Stimulated activated CD8-positive, alpha-beta memory T cell treated with anti-CD3 and anti-CD28 coated beads, Interleukin-15, amount 100 ng/mL, for 24 hours (primary cell): ENCODE data around the gene TMEM208.
A peak's percentile ranks its signal among the peaks of the same experiment; 100 is the strongest.

ENCODE experiments used
- DNase-seq: peaks from one replicate; pipeline ENCODE4 v3.0.0-alpha.2; 2020; ENCODE audit warnings: low read depth

The TMEM208 gene

GRCh38 chr16:67226804-67227566 lies at the start of gene TMEM208:
Gene TMEM208, plus strand, starts transcription at chr16:67227130. Its CDS starts 89 bp downstream, at chr16:67227219.
- peak; percentile 98 for DNase-seq

DNA sequence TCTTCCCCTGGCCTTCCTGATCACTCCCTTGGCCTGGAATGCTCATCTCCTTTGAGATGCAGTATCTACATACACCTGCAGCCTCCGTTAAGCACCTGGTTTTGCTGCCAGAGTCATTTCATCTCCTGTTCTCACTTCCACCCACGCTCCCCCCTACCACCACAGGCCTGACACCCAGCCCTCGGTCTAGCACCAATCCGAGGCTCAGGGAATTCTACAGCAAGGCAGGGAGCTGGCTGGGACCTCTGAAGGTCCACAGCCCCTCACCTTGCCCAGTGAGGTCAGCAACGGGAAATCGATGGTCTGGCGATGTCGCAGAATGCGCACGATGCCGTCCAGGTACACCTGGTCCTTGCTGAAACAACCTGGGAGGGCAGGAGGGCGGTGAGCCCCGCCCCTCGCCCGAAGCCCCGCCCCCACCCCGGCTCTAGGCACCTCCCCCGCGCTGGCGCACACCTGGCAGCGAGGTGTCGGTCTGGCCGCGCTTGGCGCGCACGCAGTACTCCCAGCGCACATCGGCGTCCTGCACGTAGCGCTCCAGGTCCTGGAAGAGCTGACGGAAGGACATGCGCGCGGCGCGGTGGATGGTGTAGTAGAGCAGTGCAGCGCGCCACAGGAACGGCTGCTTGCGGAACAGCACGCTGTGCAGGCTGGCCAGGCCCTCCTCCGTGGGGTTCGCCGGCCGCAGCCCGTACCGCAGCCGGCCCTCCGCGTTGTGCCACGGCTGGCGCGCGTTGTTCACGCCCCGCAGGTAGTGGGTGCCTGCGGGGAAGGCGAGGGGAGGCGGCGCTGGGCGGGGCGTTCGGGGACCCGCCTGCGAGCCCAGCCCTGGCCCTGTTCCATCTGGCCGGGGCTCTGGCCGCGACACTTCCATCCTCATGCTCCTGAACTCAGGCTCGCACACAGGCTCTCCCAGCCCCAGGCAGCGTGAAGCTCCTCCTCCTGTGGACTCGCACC lies 48.9 kb upstream of the TMEM208 start:
- DNase-seq, result no peak

- DNase-seq, result no peak
These were observed 47.4 kb upstream of the TMEM208 start for GRCh38 chr16:67179421-67180080.

DNA sequence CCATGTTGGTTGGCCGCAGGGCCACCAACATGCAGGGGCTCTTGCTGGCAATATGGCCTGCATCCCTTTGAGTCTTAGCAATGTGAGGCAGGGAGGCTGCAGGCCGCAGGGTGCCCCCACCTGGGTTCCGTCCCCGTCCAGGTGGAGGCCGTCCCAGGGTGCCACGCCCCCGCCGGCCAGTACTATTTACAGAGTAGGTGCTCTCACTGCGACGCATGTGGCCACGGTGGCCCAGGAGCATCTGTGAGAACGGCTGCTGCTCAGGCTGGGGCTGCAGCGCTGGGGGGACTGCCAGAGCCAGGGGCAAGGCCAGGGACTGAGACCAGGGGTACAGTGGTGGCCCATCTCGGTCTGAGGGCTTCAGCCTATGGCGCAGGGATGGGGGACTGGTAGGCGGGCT lies 46.8 kb upstream of the TMEM208 start:
- DNase-seq, result no peak

DNA sequence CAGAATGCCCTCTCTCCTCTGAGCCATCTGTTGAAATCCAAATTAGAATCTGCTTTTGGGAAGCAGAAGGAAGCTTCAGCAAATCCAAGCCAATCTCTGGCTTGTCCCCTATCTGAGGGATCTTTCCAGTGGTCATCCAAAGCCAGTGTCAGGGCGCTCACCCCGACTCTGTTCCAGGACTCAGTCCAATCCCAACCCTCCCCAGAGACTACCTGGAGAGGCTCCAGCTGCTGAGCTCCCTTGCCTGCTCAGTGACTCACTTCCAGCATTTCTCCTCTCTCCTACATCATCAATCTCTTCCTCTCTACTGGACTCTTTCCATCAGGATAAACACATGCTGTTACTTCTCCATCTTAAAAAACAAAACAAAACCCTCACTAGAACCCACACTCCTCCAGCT lies 45.6 kb upstream of the TMEM208 start:
- no peak for DNase-seq

- no peak for DNase-seq
These were observed 44.6 kb upstream of the TMEM208 start for GRCh38 chr16:67182288-67182687.

GRCh38 chr16:67183284-67183626 lies 43.7 kb upstream of the TMEM208 start:
- DNase-seq, result no peak

DNA sequence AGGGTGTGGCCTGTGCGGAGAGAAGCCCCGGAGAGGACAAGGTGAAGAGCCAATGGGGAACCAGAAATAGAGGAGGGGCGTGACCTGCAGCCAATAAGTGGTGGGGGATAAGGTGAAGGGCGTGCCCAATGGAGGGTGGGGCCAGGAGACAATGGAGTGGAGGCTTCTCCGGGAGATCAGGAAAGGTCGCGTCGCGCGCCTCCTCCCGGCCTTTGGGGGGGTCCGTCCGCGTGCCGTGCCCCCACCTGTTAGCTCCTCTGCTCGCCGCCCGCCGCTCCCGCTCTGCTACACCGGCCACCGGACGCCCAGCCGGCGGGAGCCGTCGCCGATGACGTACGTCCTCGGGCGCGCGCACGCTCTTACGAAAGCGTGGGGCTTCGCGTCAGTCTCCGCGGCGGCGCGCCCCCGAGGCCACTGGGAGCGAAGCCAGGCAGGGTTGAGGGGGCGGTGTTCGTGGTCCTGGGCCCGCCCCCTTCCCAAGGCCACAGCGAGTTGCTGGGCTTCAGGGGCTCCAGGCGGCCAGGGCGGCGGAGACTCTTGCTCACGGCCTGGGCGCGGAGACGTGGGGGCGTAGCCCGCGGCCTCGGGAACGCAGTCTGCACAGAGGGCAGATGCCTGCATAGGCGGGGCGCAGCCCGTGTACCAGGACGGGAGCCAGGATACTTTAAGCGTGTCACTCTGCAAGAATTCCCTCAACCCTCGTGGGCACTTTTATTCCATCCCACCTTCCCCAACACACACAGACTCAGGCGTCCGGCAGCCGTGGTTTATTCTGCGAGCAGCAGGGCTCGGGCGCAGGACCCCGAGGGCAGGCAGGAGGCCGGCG lies 43.1 kb upstream of the TMEM208 start, which contains the start of gene MATCAP1:
Gene MATCAP1 (minus strand): TSS at position 337 of the 826 bp plus-strand sequence. CDS start 3,353 bp downstream, outside the sequence.
- DNase-seq, result peak; percentile 82

DNA sequence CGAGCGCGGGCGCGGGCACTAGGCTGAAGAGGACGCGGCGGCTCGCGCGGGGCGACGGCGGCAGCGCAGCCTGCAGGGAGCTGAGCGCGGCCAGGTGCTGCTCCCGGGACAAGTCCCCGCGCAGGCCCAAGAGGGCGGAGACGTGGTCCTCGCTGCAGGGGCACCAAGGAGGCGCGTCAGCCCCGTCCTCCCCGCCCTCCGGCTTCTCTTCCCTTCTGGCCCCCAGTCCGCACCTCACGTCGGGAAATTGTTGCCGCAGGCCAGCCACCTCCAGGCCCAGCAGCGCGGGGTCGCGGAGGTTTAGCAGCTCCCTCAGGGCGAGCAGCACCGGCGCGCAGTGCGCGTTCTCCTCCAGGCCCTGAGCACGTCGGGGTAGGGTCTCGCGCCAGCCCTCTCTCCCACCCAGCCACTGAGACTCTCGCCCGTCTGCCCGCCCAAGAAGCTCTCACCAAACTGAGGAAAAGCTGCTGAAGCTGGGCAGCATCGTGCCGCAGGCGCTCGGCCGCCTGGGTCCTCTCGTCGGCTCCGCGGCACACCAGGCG lies 42.4 kb upstream of the TMEM208 start:
- no peak for DNase-seq

DNA sequence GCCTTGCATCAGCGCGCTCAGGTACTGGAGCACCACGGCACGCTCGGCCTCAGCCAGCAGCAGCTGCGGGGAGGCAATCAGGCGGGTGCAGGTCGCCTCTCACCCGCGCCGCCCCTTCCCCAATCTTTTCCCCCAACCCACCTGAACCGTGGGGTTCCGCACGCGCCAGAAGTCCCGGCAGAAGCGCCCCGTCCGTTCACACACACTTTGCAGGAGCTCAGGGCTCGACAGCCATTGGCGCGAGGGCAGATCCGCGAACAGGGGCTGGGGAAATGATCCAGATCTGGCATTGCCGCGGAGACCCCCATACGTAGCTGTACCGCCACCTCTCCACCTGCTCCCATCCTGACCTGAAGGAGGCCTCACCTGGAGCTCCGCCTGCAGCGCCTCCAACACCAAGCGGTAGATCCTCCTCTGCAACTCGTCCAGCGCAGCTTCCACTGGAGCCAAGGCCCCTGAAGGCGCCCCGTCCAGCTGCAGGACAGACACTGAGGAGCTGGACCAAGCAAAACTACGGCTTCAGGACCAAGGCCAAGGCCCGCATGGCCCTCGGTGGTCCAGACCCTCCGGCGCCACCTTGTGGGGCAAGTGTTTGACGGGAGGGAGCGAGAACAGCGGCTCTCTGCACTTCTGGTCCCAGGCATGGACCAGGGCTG lies 41.8 kb upstream of the TMEM208 start:
- DNase-seq, result peak; percentile 71

- no peak for DNase-seq
These were observed 41.2 kb upstream of the TMEM208 start for GRCh38 chr16:67185651-67186134.

GRCh38 chr16:67186550-67186950 lies 40.4 kb upstream of the TMEM208 start:
- DNase-seq, result no peak

DNA sequence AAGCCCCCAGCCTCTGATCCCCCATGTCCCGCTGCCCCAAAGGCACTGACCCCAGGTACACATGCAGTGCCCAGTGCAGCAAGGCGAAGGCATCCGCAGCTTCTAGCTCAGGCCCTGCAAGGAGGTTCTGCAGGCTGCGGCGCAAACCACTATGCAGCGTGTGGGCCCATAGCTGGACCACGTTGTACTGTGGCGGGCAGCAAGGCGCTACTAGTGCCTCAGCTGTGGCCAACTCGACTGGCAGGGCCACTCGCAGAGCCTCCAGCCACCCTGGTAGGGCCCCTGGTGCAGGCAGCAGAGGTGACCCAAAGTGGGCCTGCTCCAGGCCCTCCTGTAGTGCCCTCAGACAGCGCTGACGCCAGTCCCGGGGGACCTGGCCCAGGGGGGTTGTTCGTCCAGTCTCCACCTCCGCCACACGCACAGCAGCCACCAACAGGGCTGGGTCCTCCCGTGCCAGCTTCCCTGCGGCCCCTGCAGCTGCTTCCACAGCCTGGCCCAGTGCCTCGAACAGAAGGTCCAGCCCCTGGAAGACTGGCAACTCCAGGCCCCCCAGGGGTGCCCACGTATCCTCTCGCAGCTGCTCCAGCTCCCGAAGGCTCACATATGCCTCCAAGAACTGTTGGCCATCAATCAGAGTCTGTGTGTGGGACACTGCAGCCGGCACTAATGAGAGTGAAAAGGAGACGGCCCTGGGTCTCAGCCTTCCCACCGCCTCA lies 39.6 kb upstream of the TMEM208 start:
- no peak for DNase-seq

DNA sequence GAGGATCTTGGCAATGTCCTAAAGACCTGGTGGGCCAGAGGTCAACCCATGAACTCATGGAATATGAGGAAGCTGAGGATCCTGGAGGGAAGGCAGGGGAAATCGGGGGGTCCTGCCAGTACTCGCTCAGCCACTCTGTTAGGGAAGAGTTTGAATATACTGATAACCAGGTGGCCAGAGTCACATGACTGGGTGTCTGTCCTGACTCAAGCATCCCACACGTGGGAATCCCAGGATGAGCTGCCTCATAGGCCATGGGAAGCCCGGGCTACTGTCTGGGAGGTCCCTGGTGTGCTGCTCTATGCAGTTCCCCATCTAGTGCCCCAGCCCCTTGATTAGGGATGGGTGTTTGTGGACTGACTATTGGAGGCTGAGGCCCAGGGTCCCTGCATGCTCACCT lies 38.6 kb upstream of the TMEM208 start:
- no peak for DNase-seq

DNA sequence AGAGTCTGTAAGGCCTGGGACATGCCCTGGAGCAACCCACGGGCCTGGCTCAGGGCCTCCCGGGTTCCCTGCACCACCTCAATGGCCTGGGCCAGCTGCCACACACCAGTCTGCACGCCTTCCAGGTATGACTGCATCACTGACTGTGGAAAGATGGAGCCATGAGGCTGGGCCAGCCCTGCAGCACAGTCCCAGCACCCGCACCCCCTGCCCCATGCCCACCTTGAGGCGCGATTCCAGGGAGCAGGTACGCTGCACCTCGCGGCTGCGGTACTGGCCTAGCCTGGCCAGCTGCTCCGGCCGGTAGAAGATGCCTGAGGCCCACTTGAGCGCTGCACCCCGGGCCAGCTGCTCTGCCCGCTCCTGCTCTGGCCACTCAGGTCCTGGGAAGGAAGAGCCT lies 38.1 kb upstream of the TMEM208 start:
- DNase-seq, result no peak

- no peak for DNase-seq
These were observed 36.9 kb upstream of the TMEM208 start, which contains the start of gene EXOC3L1 for GRCh38 chr16:67190041-67190440. Gene EXOC3L1, minus strand, starts transcription at chr16:67190136. Its CDS starts 460 bp downstream, at chr16:67189676.

DNA sequence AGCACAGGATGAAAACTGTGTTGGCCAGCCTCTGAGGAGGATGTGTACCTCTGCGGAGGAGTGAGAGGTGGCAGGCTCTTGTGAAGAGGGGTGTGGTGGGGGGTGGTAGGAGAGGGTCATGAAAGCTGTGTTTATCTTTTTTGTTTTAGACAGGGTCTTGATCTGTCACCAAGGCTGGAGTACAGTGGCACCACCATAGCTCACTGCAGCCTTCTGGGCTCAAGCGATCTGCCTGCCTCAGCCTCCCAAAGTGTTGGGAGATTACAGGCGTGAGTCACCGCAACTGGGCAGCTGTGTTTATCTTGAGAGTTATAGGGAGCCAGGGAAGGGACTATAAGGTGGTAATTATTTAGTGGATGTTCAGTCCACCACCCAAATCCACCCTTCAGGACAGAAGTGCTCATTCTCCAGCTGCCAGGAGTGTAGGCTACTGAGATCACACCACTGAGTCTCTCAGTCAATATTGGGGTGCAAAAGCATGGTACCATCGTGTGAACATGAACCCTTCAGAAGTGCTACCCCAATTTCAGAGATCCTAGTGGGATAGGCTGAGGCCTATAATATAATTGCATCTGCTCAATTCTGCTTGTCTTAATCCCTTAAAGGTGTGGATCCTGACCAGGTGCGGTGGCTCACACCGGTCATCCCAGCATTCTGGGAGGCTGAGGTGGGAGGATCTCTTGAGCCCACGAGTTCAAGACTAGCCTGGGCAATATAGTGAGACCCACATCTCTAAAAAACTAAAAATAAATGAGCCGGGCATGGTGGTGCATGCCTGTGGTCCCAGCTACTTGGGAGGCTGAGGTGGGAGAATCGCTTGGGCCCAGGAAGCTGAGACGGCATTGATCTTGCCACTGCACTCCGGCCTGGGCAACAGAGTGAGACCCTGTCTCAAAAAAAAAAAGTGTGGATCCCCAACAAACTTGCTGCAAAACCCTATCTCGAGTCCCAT lies 36.2 kb upstream of the TMEM208 start:
- DNase-seq, result no peak

GRCh38 chr16:67191411-67191994 lies 35.4 kb upstream of the TMEM208 start:
- DNase-seq, result no peak
